Loucy (cell line): ENCODE measurements around the gene CLNK.

Experiments used
- EZH2phosphoT487 ChIP-seq: fragments of 200-600 bp; IDR thresholded peaks from 2 replicates; pipeline ENCODE4 v1.6.1; 2018; ENCODE audit warnings: antibody characterized with exemption, mild to moderate bottlenecking, moderate library complexity, borderline replicate concordance
- TF ChIP-seq, protein P1 (sequence below): fragments of 200-600 bp; sonication (generic); conservative IDR thresholded peaks from 2 replicates; pipeline ENCODE4 v1.5.1; 2014; ENCODE audit warnings: mild to moderate bottlenecking, antibody characterized with exemption, low read length

DNA sequence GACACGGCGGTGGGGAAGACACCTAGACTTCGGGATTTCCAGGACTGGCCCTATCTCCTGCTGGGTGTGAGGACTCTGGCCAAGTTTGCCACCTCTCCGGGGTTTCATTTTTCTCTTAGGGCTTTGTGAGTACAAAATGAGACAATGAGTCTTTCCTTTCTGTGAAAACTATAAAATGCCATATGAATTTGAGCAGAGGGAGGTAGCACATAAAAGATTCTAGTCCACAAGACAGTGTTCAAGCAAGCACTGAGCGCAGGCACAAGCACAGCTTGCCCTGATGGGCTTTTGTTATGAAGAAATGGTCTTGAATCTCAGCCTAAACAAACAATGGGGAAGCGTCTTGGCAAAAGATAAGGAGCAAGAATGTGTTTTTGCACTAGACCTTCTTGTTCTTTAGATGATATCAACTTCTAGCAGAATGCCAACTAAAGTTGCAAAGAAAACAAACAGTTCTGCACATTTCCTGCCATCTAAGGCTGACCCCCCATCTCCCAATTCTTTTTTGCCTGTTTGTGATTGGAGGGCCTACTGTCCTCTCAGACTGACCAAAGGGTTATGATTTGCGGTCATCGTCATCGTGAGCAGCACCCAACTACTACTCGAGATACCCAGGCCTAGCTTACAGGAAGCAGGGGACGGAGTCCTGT is 154.3 kb downstream of the CLNK start:
- TF ChIP-seq EZH2phosphoT487, result no peak
- TF ChIP-seq, protein P1, sequence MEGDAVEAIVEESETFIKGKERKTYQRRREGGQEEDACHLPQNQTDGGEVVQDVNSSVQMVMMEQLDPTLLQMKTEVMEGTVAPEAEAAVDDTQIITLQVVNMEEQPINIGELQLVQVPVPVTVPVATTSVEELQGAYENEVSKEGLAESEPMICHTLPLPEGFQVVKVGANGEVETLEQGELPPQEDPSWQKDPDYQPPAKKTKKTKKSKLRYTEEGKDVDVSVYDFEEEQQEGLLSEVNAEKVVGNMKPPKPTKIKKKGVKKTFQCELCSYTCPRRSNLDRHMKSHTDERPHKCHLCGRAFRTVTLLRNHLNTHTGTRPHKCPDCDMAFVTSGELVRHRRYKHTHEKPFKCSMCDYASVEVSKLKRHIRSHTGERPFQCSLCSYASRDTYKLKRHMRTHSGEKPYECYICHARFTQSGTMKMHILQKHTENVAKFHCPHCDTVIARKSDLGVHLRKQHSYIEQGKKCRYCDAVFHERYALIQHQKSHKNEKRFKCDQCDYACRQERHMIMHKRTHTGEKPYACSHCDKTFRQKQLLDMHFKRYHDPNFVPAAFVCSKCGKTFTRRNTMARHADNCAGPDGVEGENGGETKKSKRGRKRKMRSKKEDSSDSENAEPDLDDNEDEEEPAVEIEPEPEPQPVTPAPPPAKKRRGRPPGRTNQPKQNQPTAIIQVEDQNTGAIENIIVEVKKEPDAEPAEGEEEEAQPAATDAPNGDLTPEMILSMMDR, result no peak
